Measurements from ENCODE around the gene MB21D2.

Gene MB21D2

DNA sequence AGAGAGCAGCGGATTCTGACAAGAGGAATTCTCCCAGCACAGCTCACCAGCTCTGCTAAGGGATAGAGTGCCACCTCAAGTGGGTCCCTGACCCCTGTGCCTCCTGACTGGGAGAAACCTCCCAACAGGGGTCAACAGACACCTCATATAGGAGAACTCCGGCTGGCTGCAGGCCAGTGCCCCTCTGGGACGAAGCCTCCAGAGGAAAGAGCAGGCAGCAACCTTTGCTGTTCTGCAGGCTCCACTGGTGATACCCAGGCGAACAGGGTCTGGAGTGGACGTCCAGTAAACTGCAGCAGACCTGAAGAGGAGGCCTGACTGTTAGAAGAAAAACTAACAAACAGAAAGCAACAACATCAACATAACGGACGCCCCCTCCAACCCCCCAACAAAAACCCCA, 159.0 kb downstream of the MB21D2 start:
- no peak overlapping the region for H3K27ac Mint-ChIP-seq
- no peak overlapping the region for H3K4me3 Mint-ChIP-seq
- DNase-seq = no peak
- no peaks in the 10 kb centered on the region for H3K36me3 Mint-ChIP-seq (ENCODE audit: low read depth)
- TF ChIP-seq, protein P1, sequence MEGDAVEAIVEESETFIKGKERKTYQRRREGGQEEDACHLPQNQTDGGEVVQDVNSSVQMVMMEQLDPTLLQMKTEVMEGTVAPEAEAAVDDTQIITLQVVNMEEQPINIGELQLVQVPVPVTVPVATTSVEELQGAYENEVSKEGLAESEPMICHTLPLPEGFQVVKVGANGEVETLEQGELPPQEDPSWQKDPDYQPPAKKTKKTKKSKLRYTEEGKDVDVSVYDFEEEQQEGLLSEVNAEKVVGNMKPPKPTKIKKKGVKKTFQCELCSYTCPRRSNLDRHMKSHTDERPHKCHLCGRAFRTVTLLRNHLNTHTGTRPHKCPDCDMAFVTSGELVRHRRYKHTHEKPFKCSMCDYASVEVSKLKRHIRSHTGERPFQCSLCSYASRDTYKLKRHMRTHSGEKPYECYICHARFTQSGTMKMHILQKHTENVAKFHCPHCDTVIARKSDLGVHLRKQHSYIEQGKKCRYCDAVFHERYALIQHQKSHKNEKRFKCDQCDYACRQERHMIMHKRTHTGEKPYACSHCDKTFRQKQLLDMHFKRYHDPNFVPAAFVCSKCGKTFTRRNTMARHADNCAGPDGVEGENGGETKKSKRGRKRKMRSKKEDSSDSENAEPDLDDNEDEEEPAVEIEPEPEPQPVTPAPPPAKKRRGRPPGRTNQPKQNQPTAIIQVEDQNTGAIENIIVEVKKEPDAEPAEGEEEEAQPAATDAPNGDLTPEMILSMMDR (IDR thresholded peaks at IDR 0.05) = no peak
- H3K9me3 Mint-ChIP-seq = peaks cover 7% of the 10 kb centered on the region
- peaks cover 3% of the 10 kb centered on the region for H3K27me3 Mint-ChIP-seq (ENCODE audit: low read depth, poor library complexity)
- no peaks in the 10 kb centered on the region for H3K4me1 Mint-ChIP-seq

GRCh38 chr3:192751148-192751547, 166.5 kb downstream of the MB21D2 start:
- Mint-ChIP-seq H3K27ac (no peak overlapping the region), H3K4me1 (no peaks in the 10 kb centered on the region), H3K27me3 (ENCODE audit: low read depth, poor library complexity) (peaks cover 6% of the 10 kb centered on the region), H3K9me3 (no peaks in the 10 kb centered on the region), H3K4me3 (no peak overlapping the region), H3K36me3 (ENCODE audit: low read depth) (no peaks in the 10 kb centered on the region)
- TF ChIP-seq, protein P1 (IDR thresholded peaks at IDR 0.05) = no peak
- no peak for DNase-seq

DNA sequence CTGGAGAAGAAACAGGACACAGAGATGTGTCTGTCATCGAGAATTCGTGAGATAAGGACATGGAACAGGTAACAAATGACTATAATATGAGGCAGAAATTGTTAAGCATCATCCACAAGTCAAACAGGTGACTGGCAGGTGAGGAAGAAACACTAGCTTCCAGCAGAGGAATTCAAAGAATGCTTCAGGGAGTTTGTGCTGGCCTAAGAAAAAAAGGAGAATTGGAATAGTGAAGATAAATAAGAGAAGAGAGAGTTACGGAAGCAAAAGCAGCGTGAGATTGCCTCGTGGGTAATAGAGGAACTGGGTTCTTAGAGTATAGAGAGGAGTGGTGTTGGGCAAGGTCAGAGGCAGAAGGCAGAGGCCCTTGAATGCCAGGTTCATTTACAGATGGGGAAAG, 167.5 kb downstream of the MB21D2 start:
- TF ChIP-seq, protein P1 (IDR thresholded peaks at IDR 0.05) = no peak
- Mint-ChIP-seq H3K9me3 (peaks cover 2% of the 10 kb centered on the region), H3K27me3 (ENCODE audit: low read depth, poor library complexity) (peaks cover 3% of the 10 kb centered on the region), H3K4me3 (no peak overlapping the region), H3K27ac (no peak overlapping the region), H3K36me3 (ENCODE audit: low read depth) (no peaks in the 10 kb centered on the region), H3K4me1 (peaks cover 1% of the 10 kb centered on the region)
- DNase-seq = no peak

- H3K9me3 Mint-ChIP-seq = peaks cover 4% of the 10 kb centered on the region
- no peak for DNase-seq
- peaks cover 5% of the 10 kb centered on the region for H3K4me1 Mint-ChIP-seq
- no peak overlapping the region for H3K27ac Mint-ChIP-seq
- no peaks in the 10 kb centered on the region for H3K36me3 Mint-ChIP-seq (ENCODE audit: low read depth)
- TF ChIP-seq, protein P1 (IDR thresholded peaks at IDR 0.05) = no peak
- no peak overlapping the region for H3K4me3 Mint-ChIP-seq
- peaks cover 3% of the 10 kb centered on the region for H3K27me3 Mint-ChIP-seq (ENCODE audit: low read depth, poor library complexity)
Measured at GRCh38 chr3:192747746-192748145, 169.9 kb downstream of the MB21D2 start.

- no peak overlapping the region for H3K27ac Mint-ChIP-seq
- peaks cover 5% of the 10 kb centered on the region for H3K4me1 Mint-ChIP-seq
- no peak for DNase-seq
- H3K27me3 Mint-ChIP-seq (ENCODE audit: low read depth, poor library complexity) = peaks cover 3% of the 10 kb centered on the region
- H3K4me3 Mint-ChIP-seq = no peak overlapping the region
- H3K36me3 Mint-ChIP-seq (ENCODE audit: low read depth) = no peaks in the 10 kb centered on the region
- TF ChIP-seq, protein P1 (IDR thresholded peaks at IDR 0.05) = no peak
- H3K9me3 Mint-ChIP-seq = peaks cover 4% of the 10 kb centered on the region
Measured at GRCh38 chr3:192747145-192747544, 170.5 kb downstream of the MB21D2 start.
